Uterus (tissue), 2 donors: ENCODE data around the gene WWOX.

Experiments used
- CTCF ChIP-seq, 4 experiments: fragments of 200-600 bp in 2 of 4; fragments of 450-650 bp in 2 of 4; sonication (generic) in 2 of 4; IDR thresholded peaks; one replicate each; pipeline ENCODE4 v1.5.1; 2016 to 2019; ENCODE audit warnings: antibody characterized with exemption in 4 of 4, mild to moderate bottlenecking in 2 of 4, moderate library complexity in 1 of 4
- POLR2A ChIP-seq, 2 donors: fragments of 450-650 bp; IDR thresholded peaks; one replicate each; pipeline ENCODE4 v1.6.1; 2016; ENCODE audit warnings: antibody characterized with exemption in 2 of 2, mild to moderate bottlenecking in 1 of 2, moderate library complexity in 1 of 2

- no peak for TF ChIP-seq POLR2A (IDR thresholded peaks at IDR 0.05)
- TF ChIP-seq CTCF (IDR thresholded peaks at IDR 0.05): no peak
These were observed 595.9 kb downstream of the WWOX start for GRCh38 chr16:78695391-78695790.
